ENCODE data around the gene NAXD.

Gene NAXD

DNA sequence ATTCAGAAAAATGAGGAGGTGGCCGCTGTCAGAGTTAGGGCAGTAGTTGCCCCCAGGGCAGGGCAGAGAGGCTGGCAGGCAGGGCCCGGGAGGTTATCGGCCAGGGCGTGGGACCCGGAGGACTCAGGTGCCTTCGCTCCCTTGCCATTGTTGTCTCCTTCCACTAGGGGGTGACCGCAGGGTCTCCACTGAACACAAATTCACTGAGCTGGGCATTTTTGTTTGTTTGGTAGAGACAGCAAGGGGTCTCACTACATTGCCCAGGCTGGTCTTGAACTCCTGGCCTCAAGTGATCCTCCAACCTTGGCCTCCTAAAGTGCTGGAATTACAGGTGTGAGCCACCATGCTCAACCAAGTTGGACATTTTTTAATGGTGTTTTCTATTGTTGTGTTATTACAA, 65.5 kb downstream of the NAXD start:
- DNase-seq (ENCODE audit: low spot score) = peak; percentile 23
- ChIA-PET POLR2A (ENCODE audit: low non-redundant PET) (interaction anchor here (0.9 kb wide), 1 partner anchor 34 kb away, joined by 3 read pairs; no protein-coding TSS in a partner anchor), CTCF (interaction anchor here (0.6 to 0.9 kb wide), 2 partner anchors 12 to 43 kb away, joined by 3 read pairs; no protein-coding TSS in a partner anchor)
- TF ChIP-seq, protein P1, sequence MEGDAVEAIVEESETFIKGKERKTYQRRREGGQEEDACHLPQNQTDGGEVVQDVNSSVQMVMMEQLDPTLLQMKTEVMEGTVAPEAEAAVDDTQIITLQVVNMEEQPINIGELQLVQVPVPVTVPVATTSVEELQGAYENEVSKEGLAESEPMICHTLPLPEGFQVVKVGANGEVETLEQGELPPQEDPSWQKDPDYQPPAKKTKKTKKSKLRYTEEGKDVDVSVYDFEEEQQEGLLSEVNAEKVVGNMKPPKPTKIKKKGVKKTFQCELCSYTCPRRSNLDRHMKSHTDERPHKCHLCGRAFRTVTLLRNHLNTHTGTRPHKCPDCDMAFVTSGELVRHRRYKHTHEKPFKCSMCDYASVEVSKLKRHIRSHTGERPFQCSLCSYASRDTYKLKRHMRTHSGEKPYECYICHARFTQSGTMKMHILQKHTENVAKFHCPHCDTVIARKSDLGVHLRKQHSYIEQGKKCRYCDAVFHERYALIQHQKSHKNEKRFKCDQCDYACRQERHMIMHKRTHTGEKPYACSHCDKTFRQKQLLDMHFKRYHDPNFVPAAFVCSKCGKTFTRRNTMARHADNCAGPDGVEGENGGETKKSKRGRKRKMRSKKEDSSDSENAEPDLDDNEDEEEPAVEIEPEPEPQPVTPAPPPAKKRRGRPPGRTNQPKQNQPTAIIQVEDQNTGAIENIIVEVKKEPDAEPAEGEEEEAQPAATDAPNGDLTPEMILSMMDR (conservative IDR thresholded peaks at IDR 0.05; ENCODE audit: low read depth) = 0 out of 2 replicates have a peak, but pooled peaks have one; percentile 20
- no peak overlapping the region for H3K27ac ChIP-seq

DNA sequence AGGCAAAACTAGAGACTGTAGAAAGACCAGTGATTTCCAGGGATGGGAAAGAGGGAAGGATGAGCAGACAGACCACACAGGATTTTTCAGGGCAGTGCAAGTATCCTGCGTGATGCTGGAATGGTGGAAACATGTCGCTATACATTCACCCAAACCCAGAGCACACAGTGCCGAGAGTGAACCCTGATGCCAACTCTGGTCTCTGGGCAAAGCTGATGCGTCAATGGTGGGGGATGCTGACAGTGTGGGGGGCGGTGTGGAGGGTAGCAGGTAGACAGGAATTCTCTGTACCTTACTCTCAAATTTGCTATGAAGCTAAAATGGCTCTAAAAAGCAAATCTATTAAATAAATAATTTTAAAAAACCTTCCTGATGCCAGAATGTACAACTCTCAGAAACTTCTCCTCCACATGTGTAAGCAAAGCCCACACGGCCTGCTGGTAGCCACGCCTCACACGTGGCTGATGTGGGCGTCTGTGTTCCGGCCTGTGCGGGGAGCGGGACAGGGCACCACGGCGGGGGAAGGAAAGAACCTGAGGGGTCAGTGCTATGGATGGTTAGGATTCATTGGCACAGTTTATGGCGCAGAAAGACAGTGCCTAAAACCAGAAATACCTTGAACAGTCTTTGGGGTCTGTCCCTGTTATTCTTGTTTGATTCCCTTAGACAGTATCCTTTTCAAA, 66.7 kb downstream of the NAXD start:
- no peak overlapping the region for H3K27ac ChIP-seq
- DNase-seq (ENCODE audit: low spot score) = no peak
- POLR2A ChIA-PET (ENCODE audit: low non-redundant PET) = no interaction called here
- TF ChIP-seq, protein P1 (conservative IDR thresholded peaks at IDR 0.05; ENCODE audit: low read depth) = no peak
- CTCF ChIA-PET = no interaction called here

DNA sequence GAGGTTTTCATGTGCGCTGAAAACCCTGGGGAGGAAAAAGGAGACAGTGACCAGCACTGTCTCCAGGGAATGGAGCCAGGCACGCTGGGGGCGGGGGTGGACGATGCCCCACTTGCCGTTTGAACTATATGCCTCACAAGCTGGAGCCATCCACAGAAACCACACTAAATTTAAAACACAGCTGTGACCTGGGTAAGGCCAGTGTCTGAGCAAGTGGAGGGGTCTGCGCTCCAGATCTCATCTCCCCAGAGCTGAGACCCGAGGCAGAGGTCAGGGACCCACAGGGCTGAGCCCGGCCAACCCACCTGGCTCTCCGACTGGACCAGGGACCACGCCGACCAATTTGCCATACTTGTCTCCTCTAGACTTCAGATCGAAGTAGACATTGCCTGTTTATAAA, 67.4 kb downstream of the NAXD start:
- no peak for DNase-seq (ENCODE audit: low spot score)
- no peak overlapping the region for H3K27ac ChIP-seq
- TF ChIP-seq, protein P1 (conservative IDR thresholded peaks at IDR 0.05; ENCODE audit: low read depth) = no peak
- ChIA-PET CTCF (interaction anchor here (0.6 kb wide), 1 partner anchor 87 kb away, joined by 5 read pairs; no protein-coding TSS in a partner anchor), POLR2A (ENCODE audit: low non-redundant PET) (no interaction called here)

DNA sequence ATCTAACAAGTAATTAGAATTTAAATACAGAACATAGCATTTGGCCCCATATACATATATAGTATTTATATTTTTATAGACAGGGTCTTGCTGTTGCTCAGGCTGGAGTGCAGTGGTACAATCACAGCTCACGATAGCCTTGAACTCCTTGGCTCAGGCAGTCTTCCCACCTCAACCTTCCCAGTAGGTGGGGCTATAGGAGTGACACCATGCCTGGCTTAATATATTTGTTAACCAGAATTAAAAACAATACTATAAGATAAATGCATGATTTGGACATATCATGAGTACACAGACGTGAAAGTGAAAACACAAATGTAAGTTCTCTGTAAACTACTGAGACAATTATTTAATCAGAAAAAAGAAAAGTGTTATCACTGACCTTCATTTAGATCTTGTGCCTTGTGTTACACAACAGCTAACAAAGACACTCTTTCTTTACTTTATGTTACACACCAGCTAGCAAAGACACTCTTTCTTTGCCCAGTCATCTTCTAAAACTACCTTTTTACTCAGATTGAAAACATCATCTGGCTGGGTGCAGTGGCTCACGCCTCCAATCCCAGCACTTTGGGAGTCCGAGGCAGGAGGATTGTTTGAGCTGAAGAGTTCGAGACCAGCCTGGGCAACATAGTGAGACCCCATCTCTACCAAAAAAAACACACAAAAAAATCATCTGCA, 68.0 kb downstream of the NAXD start:
- no peak overlapping the region for H3K27ac ChIP-seq
- DNase-seq (ENCODE audit: low spot score) = no peak
- TF ChIP-seq, protein P1 (conservative IDR thresholded peaks at IDR 0.05; ENCODE audit: low read depth) = no peak
- ChIA-PET CTCF (interaction anchor here (0.6 kb wide), 1 partner anchor 87 kb away, joined by 5 read pairs; no protein-coding TSS in a partner anchor), POLR2A (ENCODE audit: low non-redundant PET) (no interaction called here)

DNA sequence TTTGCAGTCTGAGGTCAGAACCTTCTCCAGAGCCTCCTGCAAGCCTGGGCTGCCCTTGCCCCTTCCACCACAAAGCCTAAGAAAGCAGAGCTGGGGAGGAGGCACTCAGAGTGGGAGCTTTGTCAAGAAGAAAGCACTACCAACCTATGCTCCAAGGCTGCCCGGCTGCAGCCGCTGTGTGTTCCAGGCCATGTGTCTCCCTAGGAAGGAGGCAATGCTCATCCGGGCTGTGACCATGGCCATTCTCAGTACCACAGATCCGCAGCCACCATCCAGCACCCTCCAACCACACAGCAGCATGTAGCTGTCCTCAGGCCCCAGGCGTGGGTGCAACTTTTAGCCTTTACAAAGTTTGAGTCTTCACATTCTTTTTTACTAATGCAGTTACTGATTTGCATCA, 68.6 kb downstream of the NAXD start:
- TF ChIP-seq, protein P1 (conservative IDR thresholded peaks at IDR 0.05; ENCODE audit: low read depth) = no peak
- ChIA-PET POLR2A (ENCODE audit: low non-redundant PET) (no interaction called here), CTCF (no interaction called here)
- no peak overlapping the region for H3K27ac ChIP-seq
- DNase-seq (ENCODE audit: low spot score) = no peak

DNA sequence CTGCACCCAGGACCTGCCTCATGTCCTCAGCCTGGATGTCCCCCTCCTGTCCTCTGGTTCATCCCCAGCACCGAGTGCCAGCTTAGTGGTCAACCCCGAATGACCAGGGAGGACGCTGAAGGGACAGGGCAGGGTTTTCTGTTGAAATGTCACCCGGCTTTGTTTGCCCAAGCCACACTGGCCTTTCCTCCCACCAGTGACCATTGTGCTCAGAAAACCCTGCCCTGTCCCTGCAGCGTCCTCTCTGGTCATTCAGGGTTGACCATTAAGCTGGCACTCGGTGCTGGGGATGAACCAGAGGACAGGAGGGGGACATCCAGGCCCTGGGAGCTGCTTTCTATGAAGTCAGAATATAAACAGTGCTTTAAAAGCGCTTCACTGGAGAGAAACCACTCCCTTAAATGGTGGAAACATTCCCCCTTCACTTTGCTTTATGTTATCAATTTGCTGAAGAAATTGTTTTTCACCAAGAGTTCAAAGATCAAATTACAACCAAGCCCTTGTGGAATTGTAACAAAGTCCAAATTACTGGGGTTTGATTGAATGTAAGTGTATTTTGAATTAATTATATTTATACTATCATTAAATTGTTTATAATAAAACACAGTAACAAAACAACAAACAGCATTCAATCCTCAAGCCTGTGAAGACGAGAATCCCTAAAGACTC, 69.2 kb downstream of the NAXD start:
- ChIA-PET POLR2A (ENCODE audit: low non-redundant PET) (no interaction called here), CTCF (no interaction called here)
- no peak for DNase-seq (ENCODE audit: low spot score)

More for the DNA sequence above, 69.2 kb downstream of the NAXD start:
- H3K27ac ChIP-seq = no peak overlapping the region
- TF ChIP-seq, protein P1 (conservative IDR thresholded peaks at IDR 0.05; ENCODE audit: low read depth) = no peak
